Measurements from ENCODE around the gene TMEM179.

TMEM179 gene

DNA sequence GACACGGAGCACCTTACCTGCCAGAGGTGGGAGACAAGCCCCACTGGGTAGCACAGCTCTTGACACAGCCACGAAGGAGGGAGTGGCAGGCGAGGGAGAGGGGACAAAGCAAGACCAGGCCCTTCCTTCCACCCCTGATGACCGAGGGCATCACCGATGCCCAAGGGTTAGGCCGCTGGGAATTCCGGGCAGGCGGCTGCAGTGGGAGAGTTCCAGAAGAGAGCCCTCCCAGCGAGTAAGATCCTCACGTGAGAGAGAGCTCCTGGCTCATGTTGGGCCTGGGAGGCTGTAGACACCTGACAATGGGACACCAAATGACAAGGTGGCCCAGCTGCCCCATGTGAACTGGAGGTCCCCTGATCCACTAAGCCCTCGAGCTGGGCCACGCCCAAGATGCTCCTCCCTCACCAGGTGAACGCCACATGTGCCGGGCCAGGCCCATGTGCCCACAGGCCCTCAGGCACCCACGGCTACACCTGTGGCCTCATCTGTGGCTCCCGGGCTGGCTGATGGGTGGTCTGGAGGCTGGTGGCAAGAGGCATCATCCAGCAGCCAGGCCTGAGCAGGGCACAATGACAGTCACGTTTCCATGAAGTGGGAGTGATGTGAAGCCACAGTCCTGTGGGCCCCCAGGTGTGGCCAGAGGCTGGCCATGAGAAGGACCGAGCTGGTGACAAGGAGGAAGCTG lies 57.1 kb downstream of the TMEM179 start:
- no peak for DNase-seq (ENCODE audit: low read depth)
- no peak overlapping the region for H3K4me3 ChIP-seq (ENCODE audit: control insufficient read depth, low read depth, low read length)
- TF ChIP-seq, protein P1, sequence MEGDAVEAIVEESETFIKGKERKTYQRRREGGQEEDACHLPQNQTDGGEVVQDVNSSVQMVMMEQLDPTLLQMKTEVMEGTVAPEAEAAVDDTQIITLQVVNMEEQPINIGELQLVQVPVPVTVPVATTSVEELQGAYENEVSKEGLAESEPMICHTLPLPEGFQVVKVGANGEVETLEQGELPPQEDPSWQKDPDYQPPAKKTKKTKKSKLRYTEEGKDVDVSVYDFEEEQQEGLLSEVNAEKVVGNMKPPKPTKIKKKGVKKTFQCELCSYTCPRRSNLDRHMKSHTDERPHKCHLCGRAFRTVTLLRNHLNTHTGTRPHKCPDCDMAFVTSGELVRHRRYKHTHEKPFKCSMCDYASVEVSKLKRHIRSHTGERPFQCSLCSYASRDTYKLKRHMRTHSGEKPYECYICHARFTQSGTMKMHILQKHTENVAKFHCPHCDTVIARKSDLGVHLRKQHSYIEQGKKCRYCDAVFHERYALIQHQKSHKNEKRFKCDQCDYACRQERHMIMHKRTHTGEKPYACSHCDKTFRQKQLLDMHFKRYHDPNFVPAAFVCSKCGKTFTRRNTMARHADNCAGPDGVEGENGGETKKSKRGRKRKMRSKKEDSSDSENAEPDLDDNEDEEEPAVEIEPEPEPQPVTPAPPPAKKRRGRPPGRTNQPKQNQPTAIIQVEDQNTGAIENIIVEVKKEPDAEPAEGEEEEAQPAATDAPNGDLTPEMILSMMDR (IDR thresholded peaks at IDR 0.05; ENCODE audit: control insufficient read depth, insufficient read depth, low read depth, low read length, missing control alignments): no peak

DNA sequence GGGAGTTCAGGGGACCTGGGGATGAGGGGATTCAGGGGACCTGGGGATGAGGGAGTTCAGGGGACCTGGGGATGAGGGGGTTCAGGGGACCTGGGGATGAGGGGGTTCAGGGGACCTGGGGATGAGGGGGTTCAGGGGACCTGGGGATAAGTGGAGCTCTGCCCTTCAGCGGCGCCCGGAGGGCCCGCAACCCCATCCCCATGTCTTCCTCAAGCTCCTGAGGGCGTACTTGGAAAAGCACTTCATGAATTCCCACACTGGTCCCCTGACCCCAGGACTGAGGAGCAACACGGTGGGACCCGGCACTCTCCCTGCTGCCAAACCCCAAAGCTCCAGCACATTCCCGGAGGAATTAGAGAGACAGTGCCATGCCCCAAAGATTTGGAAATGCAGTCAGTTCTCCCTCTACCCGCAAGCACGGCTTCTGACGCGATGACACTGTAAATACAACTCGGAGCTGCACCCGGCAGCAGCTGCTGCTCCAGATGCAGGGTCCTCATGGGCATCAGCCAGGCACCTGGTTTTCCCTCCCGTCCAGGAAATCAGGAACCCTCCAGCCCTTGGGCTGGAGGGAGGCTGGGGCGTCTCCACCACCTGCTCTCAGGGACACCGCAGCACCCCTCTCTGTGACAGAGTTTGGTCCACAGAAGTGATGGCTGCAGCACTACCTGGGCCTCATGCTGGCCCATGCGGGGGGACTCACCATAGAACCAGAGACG lies 57.8 kb downstream of the TMEM179 start:
- no peak overlapping the region for H3K4me3 ChIP-seq (ENCODE audit: control insufficient read depth, low read depth, low read length)
- DNase-seq (ENCODE audit: low read depth): no peak
- TF ChIP-seq, protein P1 (IDR thresholded peaks at IDR 0.05; ENCODE audit: control insufficient read depth, insufficient read depth, low read depth, low read length, missing control alignments): no peak

DNA sequence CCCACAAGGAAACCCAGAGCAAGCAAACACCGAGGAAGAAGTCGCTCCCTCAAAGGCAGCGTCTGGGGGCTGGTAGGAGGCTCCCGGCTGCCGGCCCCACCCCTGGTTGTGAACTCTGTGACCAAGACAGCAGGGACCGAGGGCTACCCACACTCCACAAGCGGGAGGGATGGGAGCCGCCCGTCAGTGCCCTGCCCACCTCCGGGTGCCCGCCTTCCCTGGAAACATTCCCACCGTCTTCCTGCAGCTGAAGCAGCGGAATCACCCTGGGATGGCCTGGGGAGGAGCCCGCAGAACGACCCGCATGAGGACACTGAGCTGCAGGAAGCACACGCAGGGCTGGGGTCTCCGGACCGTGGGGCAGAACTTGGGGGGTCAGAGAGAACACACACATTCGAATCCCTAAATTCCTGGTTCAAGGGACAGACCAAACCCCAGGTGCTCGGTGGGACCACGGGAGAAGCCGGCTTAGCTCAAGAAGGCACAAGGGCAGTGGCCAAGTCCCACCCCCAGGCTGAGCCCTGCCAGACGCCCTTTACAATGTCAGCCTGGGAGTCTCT lies 58.5 kb downstream of the TMEM179 start:
- no peak overlapping the region for H3K4me3 ChIP-seq (ENCODE audit: control insufficient read depth, low read depth, low read length)
- TF ChIP-seq, protein P1 (IDR thresholded peaks at IDR 0.05; ENCODE audit: control insufficient read depth, insufficient read depth, low read depth, low read length, missing control alignments): no peak
- no peak for DNase-seq (ENCODE audit: low read depth)

DNA sequence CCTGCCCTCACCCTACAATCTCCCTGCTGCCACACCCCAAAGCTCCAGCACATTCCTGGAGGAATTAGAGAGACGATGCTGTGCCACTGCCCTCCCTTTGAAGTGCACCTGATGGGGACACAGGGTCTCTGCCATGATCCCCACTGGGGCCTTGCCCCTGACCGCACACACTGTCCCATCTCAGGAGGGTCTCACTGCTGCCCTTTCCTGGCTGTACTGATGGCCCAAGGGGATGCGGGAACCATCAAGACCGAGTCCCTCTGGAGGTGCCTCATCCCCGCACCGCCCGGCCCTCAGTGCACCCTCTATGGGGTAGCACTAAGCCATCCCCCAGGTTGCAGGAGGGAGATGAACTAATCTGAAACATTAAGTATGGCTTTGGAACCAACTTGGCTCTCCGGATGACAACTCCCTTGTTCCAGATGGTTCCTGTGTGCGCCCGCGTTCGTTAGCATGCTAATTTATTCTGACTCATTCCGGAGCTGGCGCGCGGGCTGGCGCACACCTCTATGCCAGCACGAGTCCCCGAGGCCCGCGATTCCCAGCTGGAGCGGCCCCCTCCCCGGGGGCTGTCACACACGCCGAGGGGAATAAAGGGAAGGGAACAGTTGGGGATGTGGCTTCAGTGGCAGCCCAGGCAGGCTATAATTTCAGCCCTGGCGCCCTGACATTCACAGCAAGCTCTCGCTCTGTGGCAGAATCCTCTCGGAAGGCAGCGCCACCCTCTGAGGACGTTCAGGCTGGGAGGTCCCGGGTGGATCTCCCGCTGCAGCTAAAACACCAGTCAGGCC lies 59.2 kb downstream of the TMEM179 start:
- DNase-seq (ENCODE audit: low read depth): no peak
- no peak overlapping the region for H3K4me3 ChIP-seq (ENCODE audit: control insufficient read depth, low read depth, low read length)
- TF ChIP-seq, protein P1 (IDR thresholded peaks at IDR 0.05; ENCODE audit: control insufficient read depth, insufficient read depth, low read depth, low read length, missing control alignments): no peak

DNA sequence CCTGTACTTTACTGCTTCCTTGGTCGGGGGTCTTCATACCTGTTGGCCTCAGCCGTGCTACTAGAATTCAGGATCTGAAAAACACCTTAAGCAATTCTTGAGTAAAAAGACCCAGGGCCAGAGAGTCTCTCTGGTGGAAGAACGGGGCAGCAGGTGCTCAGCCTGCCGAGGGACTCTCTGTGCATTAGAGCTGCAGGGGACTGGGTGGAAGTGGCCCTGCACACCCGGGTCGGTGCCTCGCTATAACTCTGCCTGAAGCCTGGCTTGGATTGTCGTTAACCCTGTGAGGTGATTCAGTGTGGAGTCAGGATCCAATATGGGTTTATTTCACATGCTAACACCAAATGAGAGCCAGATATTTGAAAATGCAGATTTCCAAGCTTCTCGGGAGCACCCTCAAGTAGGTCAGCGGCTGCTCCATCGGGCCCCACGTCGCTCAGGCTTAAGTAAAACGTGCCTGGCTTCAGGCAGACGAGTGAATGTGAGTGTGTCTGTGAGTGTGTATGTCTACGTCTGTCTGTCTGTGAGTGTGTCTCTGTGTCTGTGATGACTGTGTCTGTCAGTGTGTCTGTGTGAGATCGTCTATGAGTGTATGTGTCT lies 60.1 kb downstream of the TMEM179 start:
- TF ChIP-seq, protein P1 (IDR thresholded peaks at IDR 0.05; ENCODE audit: control insufficient read depth, insufficient read depth, low read depth, low read length, missing control alignments): no peak
- no peak overlapping the region for H3K4me3 ChIP-seq (ENCODE audit: control insufficient read depth, low read depth, low read length)
- DNase-seq (ENCODE audit: low read depth): no peak

Data from AG09309 (cell line).